ENCODE data around the gene MMP24. TPM values are rescaled to one million over a fixed set of nuclear protein-coding genes. Genes with fewer than 3 reads are reported as not detected.

MMP24 gene
- total and polyA plus RNA-seq, 4 donors: 0.09 to 0.75 (median 0.42) TPM

DNA sequence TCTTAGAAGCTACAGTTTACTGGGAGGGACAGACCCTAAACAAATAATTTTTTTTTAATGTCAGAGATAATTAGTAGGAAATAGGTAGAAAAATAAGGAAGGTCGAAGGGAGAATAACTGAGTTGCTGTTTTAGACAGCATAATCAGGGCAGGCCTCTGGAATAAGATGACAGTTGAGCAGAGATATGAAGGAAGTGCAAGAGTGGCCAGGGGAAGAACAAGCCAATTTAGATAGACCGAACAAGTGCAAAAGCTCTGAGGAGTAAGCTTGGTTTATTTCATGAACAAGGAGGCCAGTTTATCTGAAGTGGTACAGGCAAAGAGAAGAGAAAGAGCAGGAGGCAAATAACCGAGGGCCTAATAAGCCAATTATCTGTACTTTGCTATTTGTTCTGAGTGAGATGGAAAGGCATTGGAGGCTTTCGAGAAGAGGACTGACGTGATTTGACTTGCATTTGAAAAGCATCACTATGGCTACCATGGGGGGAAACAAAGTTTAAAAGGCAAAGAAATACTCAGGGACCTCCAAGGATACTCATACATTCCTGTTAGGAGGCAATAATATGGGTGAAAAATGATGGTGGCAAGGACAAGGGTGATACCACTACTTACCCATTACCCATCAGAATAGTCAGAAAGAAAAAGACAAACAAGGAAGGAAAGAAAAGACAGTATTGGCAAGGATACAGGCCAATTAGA lies 34.9 kb upstream of the MMP24 start:
- no peak for DNase-seq (ENCODE audit: low spot score)
- peaks cover 8 to 32% (median 23%) of the 10 kb centered on the region in 4 donors for H3K4me1 ChIP-seq (ENCODE audit: control insufficient read depth in 4 of 4, insufficient read depth in 4 of 4, low read length in 3 of 4)
- no peaks in the 10 kb centered on the region for H3K9me3 ChIP-seq (ENCODE audit: control insufficient read depth in 4 of 4, low read length in 3 of 4)
- no peak for TF ChIP-seq MAX (IDR thresholded peaks at IDR 0.05)
- no peak for TF ChIP-seq GABPA (IDR thresholded peaks at IDR 0.05 in 1 of 2, conservative IDR thresholded peaks at IDR 0.05 in 1 of 2)
- no peak for TF ChIP-seq NR2F2 (IDR thresholded peaks at IDR 0.05)
- TF ChIP-seq, protein P1, sequence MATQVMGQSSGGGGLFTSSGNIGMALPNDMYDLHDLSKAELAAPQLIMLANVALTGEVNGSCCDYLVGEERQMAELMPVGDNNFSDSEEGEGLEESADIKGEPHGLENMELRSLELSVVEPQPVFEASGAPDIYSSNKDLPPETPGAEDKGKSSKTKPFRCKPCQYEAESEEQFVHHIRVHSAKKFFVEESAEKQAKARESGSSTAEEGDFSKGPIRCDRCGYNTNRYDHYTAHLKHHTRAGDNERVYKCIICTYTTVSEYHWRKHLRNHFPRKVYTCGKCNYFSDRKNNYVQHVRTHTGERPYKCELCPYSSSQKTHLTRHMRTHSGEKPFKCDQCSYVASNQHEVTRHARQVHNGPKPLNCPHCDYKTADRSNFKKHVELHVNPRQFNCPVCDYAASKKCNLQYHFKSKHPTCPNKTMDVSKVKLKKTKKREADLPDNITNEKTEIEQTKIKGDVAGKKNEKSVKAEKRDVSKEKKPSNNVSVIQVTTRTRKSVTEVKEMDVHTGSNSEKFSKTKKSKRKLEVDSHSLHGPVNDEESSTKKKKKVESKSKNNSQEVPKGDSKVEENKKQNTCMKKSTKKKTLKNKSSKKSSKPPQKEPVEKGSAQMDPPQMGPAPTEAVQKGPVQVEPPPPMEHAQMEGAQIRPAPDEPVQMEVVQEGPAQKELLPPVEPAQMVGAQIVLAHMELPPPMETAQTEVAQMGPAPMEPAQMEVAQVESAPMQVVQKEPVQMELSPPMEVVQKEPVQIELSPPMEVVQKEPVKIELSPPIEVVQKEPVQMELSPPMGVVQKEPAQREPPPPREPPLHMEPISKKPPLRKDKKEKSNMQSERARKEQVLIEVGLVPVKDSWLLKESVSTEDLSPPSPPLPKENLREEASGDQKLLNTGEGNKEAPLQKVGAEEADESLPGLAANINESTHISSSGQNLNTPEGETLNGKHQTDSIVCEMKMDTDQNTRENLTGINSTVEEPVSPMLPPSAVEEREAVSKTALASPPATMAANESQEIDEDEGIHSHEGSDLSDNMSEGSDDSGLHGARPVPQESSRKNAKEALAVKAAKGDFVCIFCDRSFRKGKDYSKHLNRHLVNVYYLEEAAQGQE (IDR thresholded peaks at IDR 0.05): no peak
- no peak for TF ChIP-seq TAF1 (conservative IDR thresholded peaks at IDR 0.05)
- no peak for TF ChIP-seq HNF4G (IDR thresholded peaks at IDR 0.05)
- no peak for TF ChIP-seq SP1 (IDR thresholded peaks at IDR 0.05)
- TF ChIP-seq EGR1 (IDR thresholded peaks at IDR 0.05; ENCODE audit: low read depth in 2 of 2): no peak
- TF ChIP-seq RAD21 (IDR thresholded peaks at IDR 0.05): no peak
- TF ChIP-seq HNF4A (conservative IDR thresholded peaks at IDR 0.05): no peak
- TF ChIP-seq FOXA2 (IDR thresholded peaks at IDR 0.05): no peak
- no peak for TF ChIP-seq JUND (IDR thresholded peaks at IDR 0.05)
- TF ChIP-seq FOXA1 (IDR thresholded peaks at IDR 0.05): no peak
- TF ChIP-seq, protein P2, sequence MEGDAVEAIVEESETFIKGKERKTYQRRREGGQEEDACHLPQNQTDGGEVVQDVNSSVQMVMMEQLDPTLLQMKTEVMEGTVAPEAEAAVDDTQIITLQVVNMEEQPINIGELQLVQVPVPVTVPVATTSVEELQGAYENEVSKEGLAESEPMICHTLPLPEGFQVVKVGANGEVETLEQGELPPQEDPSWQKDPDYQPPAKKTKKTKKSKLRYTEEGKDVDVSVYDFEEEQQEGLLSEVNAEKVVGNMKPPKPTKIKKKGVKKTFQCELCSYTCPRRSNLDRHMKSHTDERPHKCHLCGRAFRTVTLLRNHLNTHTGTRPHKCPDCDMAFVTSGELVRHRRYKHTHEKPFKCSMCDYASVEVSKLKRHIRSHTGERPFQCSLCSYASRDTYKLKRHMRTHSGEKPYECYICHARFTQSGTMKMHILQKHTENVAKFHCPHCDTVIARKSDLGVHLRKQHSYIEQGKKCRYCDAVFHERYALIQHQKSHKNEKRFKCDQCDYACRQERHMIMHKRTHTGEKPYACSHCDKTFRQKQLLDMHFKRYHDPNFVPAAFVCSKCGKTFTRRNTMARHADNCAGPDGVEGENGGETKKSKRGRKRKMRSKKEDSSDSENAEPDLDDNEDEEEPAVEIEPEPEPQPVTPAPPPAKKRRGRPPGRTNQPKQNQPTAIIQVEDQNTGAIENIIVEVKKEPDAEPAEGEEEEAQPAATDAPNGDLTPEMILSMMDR (IDR thresholded peaks at IDR 0.05; ENCODE audit: low read depth, low read length, missing input control): no peak
- TF ChIP-seq RXRA (IDR thresholded peaks at IDR 0.05): no peak
- TF ChIP-seq YY1 (IDR thresholded peaks at IDR 0.05): no peak
- no peaks in the 10 kb centered on the region for H3K36me3 ChIP-seq (ENCODE audit: control insufficient read depth in 4 of 4, insufficient read depth in 3 of 4, low read depth in 1 of 4, low read length in 3 of 4)
- WGBS: 60% methylated on average over 5 of the region's 5 CpGs
- no peak overlapping the region for H3K9ac ChIP-seq (ENCODE audit: low read depth in 1 of 2, low read length in 2 of 2)
- no peaks in the 10 kb centered on the region for H3K27me3 ChIP-seq (ENCODE audit: control insufficient read depth in 4 of 4, insufficient read depth in 4 of 4, low read length in 3 of 4)
- no peak overlapping the region for H3K4me3 ChIP-seq (ENCODE audit: low read depth in 1 of 3, low read length in 3 of 3)
- H3K27ac ChIP-seq (ENCODE audit: low read depth in 1 of 2, low read length in 2 of 2): peak overlapping the region; percentile 48 to 54

DNA sequence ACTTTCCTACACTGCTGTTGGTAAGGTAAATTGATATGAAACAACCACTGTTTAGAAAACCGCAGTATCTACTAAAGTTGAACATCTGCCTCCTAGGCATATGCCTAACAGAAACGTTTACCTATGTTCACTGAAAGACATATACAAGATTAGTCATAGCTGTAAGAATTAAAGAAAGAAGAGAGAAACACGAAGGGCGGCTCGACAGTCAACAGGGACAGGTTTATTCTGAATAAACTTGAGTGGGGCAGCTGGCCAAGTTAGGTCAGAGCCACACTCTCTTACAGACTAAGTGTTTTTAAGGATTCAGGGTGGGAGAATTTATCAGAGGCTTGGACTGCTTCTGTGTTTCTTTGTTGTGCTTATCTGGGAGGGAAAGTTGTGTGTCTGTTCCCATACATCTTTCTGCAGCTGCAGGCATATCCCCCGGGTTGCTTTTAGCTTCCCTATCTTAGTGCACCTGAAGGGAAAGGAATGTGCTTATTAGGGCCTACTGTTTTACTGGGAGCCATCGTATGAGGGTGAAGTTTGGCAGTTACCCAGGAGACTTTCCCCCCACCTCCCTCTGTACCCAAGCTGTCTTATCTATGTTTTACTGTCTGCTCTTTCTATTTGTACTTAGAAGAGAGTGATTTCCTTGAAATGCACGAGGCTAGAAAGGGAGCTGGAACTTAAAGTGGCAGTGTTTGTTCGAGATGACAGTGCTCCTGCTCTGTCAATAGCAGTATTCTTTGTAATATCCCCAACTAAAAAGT lies 34.2 kb upstream of the MMP24 start:
- H3K36me3 ChIP-seq (ENCODE audit: control insufficient read depth in 4 of 4, insufficient read depth in 3 of 4, low read depth in 1 of 4, low read length in 3 of 4): no peaks in the 10 kb centered on the region
- WGBS: 23% methylated on average over 9 of the region's 9 CpGs
- H3K4me1 ChIP-seq (ENCODE audit: control insufficient read depth in 4 of 4, insufficient read depth in 4 of 4, low read length in 3 of 4): peaks cover 8 to 32% (median 23%) of the 10 kb centered on the region in 4 donors
- TF ChIP-seq HNF4G (IDR thresholded peaks at IDR 0.05): no peak
- no peak for TF ChIP-seq FOXA1 (IDR thresholded peaks at IDR 0.05)
- TF ChIP-seq HNF4A (conservative IDR thresholded peaks at IDR 0.05): no peak
- no peak for TF ChIP-seq RXRA (IDR thresholded peaks at IDR 0.05)
- no peak for TF ChIP-seq SP1 (IDR thresholded peaks at IDR 0.05)
- TF ChIP-seq FOXA2 (IDR thresholded peaks at IDR 0.05): no peak
- no peak for TF ChIP-seq MAX (IDR thresholded peaks at IDR 0.05)
- no peak for TF ChIP-seq RAD21 (IDR thresholded peaks at IDR 0.05)
- no peak for TF ChIP-seq TAF1 (conservative IDR thresholded peaks at IDR 0.05)
- TF ChIP-seq, protein P3, sequence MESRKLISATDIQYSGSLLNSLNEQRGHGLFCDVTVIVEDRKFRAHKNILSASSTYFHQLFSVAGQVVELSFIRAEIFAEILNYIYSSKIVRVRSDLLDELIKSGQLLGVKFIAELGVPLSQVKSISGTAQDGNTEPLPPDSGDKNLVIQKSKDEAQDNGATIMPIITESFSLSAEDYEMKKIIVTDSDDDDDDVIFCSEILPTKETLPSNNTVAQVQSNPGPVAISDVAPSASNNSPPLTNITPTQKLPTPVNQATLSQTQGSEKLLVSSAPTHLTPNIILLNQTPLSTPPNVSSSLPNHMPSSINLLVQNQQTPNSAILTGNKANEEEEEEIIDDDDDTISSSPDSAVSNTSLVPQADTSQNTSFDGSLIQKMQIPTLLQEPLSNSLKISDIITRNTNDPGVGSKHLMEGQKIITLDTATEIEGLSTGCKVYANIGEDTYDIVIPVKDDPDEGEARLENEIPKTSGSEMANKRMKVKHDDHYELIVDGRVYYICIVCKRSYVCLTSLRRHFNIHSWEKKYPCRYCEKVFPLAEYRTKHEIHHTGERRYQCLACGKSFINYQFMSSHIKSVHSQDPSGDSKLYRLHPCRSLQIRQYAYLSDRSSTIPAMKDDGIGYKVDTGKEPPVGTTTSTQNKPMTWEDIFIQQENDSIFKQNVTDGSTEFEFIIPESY (IDR thresholded peaks at IDR 0.05): no peak
- TF ChIP-seq, protein P2 (IDR thresholded peaks at IDR 0.05; ENCODE audit: low read depth, low read length, missing input control): no peak
- no peak for TF ChIP-seq JUND (IDR thresholded peaks at IDR 0.05)
- TF ChIP-seq GABPA (IDR thresholded peaks at IDR 0.05 in 1 of 2, conservative IDR thresholded peaks at IDR 0.05 in 1 of 2): no peak
- TF ChIP-seq NR2F2 (IDR thresholded peaks at IDR 0.05): no peak
- no peak for TF ChIP-seq EGR1 (IDR thresholded peaks at IDR 0.05; ENCODE audit: low read depth in 2 of 2)
- peak overlapping the region; percentile 48 to 54 for H3K27ac ChIP-seq (ENCODE audit: low read depth in 1 of 2, low read length in 2 of 2)
- no peak overlapping the region for H3K9ac ChIP-seq (ENCODE audit: low read depth in 1 of 2, low read length in 2 of 2)
- peaks cover 0 to 3% (median 0%) of the 10 kb centered on the region in 4 donors for H3K9me3 ChIP-seq (ENCODE audit: control insufficient read depth in 4 of 4, low read length in 3 of 4)
- no peaks in the 10 kb centered on the region for H3K27me3 ChIP-seq (ENCODE audit: control insufficient read depth in 4 of 4, insufficient read depth in 4 of 4, low read length in 3 of 4)
- no peak overlapping the region for H3K4me3 ChIP-seq (ENCODE audit: low read depth in 1 of 3, low read length in 3 of 3)
- no peak for DNase-seq (ENCODE audit: low spot score)

All from liver (tissue), 9 donors.